CMK (cell line): ENCODE measurements around the gene SLC32A1.
A peak's percentile ranks its signal among the peaks of the same experiment; 100 is the strongest.

Experiments
- DNase-seq: peaks from one replicate; pipeline ENCODE4 v3.0.0-alpha.2; 2010; ENCODE audit warnings: low read depth

The SLC32A1 gene

GRCh38 chr20:38725148-38725901, 1.0 kb downstream of the SLC32A1 start:
- DNase-seq = no peak

GRCh38 chr20:38725931-38726803, 1.9 kb downstream of the SLC32A1 start:
- no peak for DNase-seq

DNA sequence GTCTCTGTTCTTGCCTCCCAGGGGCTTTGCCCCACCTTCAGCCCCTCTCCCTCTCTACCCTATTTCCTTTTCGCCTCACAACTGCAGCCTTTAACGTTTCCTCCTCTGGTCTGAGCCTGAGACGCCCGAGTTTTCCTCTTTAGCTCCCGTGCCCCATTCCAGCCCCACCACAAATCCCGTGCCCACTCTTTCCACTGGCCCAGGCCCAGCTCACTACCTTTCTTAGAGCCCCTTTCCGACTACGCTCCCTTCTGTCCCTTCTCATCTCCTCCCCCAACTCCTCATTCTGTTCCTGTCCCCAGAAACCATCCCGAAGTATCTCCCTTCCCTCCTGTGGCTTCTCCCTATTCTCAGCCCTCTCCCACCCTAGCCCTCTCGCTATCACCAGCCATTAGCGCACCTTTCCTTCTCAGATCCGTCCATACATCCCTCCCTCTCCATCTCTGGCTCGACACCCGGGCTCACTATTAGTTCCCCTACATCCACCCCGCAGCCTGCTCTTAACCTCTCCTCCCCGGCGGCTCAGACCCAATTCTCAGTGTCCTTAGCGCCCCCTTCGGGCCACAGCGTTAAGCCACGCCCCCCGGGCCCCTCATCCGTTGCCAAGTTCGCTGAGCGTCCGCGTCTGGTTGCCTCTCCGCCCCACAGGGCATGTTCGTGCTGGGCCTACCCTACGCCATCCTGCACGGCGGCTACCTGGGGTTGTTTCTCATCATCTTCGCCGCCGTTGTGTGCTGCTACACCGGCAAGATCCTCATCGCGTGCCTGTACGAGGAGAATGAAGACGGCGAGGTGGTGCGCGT, 2.7 kb downstream of the SLC32A1 start:
- DNase-seq = no peak

DNA sequence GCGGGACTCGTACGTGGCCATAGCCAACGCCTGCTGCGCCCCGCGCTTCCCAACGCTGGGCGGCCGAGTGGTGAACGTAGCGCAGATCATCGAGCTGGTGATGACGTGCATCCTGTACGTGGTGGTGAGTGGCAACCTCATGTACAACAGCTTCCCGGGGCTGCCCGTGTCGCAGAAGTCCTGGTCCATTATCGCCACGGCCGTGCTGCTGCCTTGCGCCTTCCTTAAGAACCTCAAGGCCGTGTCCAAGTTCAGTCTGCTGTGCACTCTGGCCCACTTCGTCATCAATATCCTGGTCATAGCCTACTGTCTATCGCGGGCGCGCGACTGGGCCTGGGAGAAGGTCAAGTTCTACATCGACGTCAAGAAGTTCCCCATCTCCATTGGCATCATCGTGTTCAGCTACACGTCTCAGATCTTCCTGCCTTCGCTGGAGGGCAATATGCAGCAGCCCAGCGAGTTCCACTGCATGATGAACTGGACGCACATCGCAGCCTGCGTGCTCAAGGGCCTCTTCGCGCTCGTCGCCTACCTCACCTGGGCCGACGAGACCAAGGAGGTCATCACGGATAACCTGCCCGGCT, 3.4 kb downstream of the SLC32A1 start:
- no peak for DNase-seq

DNA sequence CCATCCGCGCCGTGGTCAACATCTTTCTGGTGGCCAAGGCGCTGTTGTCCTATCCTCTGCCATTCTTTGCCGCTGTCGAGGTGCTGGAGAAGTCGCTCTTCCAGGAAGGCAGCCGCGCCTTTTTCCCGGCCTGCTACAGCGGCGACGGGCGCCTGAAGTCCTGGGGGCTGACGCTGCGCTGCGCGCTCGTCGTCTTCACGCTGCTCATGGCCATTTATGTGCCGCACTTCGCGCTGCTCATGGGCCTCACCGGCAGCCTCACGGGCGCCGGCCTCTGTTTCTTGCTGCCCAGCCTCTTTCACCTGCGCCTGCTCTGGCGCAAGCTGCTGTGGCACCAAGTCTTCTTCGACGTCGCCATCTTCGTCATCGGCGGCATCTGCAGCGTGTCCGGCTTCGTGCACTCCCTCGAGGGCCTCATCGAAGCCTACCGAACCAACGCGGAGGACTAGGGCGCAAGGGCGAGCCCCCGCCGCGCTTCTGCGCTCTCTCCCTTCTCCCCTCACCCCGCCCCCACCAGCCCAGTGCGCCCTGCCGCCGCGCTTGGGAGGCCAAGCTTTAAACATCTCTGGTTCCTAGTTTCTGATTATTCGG, 4.0 kb downstream of the SLC32A1 start:
- DNase-seq = no peak

DNA sequence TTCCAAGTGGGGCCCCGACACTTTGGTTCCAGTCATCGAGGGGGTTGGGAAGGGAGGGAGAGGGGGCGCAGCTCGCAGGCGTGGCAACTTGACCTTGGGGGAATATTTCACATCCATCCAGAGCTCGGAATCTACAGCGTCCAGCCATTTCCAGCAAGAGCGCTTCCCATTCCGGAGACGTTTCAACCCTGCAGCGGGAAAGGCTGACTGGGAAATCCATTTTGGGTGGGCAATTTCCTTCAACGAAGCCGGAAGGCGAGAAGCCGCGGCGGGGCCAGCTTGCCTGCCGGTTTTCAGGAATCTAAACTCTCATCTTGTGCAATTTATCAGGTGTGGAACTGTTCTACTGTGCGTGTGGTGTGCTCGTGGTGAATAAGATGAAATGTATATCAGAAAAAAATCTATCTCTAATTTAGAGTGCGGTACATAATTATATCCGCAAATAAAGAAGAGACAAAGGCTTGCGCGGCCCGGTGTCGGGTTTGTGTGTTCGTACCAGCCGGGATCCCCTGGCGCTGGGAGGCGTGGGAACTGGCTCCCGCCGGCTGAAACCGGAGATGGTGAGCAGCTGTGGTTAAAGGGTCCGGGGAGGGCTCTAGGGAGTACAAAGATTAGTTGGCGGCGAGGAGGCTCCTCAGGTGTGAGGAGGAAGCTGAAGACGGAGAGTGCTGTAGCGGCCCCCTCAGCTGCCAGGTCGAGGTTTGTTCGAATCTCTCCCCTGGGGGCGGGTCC, 4.8 kb downstream of the SLC32A1 start:
- DNase-seq = no peak

DNA sequence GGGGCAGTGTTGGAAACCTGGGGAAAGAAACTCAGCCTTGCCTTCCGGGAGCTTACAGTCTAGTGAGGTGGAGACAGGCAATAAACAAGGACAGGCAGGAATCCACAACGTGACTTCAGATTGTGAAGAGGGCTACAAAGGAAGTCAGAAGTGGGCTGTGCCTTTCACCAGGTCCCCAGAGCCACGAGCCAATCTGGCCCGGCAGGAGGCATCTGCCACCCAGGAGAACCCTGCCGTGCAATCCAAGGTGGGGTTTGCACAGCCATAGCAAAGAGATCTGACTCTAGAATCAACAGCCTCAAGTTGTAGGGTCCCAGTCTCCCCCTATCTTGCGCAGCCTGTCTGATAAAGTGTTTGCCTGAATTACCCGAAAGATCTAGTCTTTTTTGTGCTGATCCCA, 5.5 kb downstream of the SLC32A1 start:
- DNase-seq = no peak

DNA sequence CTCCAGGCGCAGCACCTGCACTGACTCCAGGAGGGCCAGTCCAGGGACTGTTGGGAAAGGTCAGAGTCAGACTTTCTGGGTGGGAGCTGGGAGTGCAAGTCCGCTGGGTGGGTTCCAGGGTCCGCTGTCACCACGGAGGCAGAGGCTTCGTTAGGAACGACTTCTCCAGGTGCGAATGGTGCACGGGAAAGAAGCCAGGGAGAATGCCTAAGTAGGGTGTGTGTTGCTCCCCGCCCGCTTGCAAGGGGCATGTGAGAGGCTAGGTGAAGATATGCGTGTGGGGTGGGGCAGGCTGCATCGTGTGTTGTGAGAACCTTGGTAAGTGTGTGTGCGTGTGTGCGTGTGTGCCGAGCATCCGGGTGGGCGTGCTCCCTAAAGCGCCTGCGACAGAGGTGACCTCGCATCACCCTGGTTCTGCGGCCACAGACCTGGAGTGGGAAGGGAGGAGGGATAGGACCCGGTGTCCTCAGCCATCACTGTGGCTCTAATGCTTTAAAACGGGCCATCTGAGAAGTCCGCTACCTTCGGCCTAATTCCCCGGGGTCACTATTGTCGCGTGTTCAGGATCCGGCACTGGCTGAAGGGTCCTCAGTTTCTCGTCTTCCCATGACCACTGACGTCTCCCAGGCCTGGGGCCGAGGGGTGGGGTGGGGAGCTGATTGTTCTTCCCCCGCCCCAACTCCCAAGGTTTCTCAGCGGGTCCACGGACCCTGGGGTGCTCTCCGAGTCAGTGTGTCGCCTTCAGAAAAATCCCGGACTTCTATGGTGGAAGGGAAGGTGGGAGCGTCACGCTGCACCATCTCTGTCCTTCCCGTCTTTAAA, 6.1 kb downstream of the SLC32A1 start:
- DNase-seq = no peak

DNA sequence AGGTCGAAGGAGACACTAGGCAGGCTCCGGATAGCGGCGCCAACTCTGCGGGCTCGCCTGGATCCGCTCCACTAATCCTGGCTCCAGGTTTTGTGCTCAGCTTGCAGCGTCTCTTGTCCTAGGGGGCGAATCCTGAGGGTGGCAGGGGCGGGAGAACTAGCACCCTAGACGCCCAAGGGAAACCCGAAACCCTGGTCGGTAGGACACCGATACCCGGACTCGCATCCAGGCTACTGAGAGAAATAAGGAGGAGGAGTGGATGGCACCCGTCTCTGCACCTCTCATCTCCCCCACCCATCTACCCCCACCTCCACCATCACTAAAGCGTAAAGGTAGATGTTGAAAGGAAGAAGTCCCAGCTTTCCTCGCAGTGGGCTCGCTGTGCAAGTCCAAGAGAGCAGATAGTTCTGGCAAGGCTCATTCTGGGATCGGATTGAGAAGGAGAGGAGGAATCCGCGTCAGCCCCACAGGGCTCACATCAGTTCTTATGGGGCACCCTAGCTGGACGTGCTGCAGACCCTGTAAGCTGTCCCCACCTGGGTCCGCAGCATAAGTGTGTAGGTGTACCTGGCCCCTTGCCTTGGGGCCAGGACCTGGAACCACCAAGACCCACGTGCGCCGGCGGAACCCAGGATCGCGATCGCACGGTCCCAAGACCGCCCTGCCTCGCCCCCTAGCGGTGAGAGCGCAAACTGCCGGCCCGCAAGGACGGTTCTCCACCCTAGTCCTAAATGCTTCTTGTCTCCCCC, 6.9 kb downstream of the SLC32A1 start:
- peak; percentile 14 for DNase-seq

- no peak for DNase-seq
Observed at GRCh38 chr20:38731738-38732113, 7.4 kb downstream of the SLC32A1 start.

GRCh38 chr20:38732981-38733380, 8.7 kb downstream of the SLC32A1 start:
- DNase-seq = no peak

- no peak for DNase-seq
Observed at GRCh38 chr20:38735172-38735571, 10.9 kb downstream of the SLC32A1 start.

DNA sequence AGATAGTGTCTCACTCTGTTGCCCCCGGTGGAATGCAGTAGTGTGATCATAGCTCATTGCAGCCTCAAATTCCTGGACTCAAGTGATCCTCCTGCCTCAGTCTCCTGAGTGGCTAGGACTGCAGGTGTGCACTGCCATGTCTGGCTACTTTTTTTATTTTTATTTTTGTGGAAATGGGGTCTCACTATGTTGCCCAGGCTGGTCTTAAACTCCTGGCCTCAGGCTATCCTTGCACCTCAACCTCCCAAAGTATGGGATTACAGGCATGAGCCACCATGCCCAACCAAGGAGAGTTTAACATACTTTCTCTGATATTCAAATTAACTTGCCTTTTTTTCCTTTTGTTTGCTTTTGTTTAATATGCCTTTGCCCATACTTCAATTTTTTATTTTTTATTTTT, 13.6 kb downstream of the SLC32A1 start:
- DNase-seq = no peak

DNA sequence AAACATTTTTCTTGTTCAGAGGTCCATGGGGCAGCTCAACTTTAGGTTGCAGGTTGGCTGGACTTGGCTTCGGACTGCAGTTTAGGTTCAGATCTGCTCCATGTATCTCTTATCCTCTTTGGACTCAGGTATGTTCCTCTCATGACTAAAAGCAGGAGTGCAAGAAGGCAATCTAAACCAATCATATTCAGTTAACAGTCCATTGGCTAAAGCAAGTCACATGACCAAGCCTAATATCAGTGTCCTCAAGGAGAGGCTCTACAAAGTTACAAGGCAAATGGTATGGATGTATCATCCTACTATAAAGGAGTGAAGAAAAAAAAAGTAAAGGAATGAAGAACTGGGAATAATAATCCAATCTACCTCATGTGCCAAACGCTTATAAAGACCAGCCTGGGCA, 21.5 kb downstream of the SLC32A1 start:
- DNase-seq = no peak

DNA sequence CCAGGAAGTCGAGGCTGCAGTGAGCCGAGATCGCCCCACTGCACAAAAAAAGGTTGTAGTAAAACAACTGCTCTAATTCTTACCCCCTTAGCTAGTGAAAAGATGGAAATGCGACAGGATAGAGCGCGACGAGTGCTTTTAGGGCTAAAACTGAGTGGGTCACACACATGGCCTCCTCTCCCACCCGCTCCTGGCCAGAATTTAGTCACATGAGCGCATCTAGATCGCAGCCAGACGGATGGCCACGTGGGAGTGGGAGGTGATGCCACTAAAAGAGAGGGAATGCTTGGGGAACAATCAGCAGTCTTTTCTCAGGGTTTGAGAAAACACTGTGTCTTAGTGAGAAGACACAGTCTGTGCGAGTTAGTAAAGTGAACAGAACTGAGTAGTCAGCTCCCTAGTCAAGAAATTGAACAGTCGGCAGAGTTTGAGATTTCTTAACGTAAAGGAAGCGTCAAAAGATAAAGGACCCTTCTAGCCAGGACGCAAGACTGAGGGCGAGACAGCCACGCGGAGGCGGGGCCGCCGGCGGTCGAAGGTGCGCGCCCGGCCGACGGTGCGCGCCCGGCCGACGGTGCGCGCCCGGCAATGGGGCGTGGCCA, 23.3 kb downstream of the SLC32A1 start:
- DNase-seq = no peak

- DNase-seq = peak; percentile 27
Observed at GRCh38 chr20:38748097-38748860, 24.0 kb downstream of the SLC32A1 start, which contains the start of gene ACTR5. Gene ACTR5 (plus strand): TSS chr20:38748460. CDS start chr20:38748479, 19 bp downstream.

DNA sequence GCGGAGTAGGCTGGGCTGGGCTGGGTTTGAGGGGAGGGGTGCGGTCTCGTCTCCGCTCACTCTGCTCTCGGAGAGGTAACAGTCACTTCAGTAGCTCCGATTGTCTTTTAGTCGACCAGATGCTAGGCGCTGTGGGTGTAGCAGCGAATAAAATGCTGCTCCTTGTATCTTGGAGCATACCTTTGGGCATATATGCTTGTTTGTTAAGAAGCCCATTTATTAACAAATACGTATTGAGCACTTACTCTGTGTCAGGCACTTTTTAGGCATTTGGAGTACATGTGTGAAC, 24.5 kb downstream of the SLC32A1 start:
- no peak for DNase-seq

DNA sequence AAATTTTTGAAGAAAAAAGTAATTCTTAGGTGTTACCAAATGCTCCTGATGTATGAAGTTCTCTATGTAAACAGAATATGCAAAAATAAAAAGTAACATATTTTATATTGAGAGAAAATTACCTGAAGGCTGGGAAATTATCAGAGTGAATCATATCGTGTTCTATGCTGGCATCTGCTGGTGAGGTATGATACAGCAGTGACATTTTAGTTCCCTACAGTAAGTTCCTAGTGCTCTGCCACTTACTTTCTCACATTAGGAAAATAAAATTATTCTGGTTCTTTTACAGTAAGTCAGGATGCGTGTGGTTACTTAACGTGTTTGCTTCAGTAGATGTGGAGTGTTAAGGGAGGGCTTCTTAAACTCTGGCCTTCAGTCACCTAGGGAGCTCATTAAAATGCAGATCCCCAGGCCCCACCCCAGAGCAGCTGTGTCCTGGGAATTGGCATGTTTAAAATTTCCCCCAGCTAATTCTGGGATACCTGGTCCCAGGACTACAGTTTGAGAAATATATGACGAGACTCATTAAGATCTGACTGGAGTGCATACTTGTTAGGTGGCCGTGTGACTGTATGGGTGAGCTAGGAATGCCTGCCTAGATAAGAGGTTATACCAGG, 27.2 kb downstream of the SLC32A1 start:
- no peak for DNase-seq
